ENCODE data around the gene OR2F1. TPM values are rescaled to one million over a fixed set of nuclear protein-coding genes. Genes with fewer than 3 reads are reported as not detected.
A peak's percentile ranks its signal among the peaks of the same experiment; 100 is the strongest.

OR2F1 gene
- total RNA-seq, 4 donors from 2014 or later = not detected

GRCh38 chr7:143960813-143961610 lies 6.4 kb downstream of the OR2F1 start:
- Histone ChIP-seq H3K27me3 (no peaks in the 10 kb centered on the region), H3K27ac (no peak overlapping the region), H3K36me3 (no peaks in the 10 kb centered on the region), H3K4me1 (no peaks in the 10 kb centered on the region), H3K4me3 (no peak overlapping the region), H3K9me3 (no peaks in the 10 kb centered on the region)
- intact Hi-C loops (cut with DNase I; ENCODE audit: low total_unique reads) = no loop called here
- in situ Hi-C loops (cut with MboI; ENCODE audit: low pct_ligation_motif_present in 1 of 4, low pct_unique_long_range_greater_than_20kb in 1 of 4, low sequenced_read_pairs in 3 of 4) = no loop called here
- TF ChIP-seq POLR2A (IDR thresholded peaks at IDR 0.05) (no peak), POLR2AphosphoS5 (IDR thresholded peaks at IDR 0.05) (no peak), CTCF (IDR thresholded peaks at IDR 0.05) (no peak), EP300 (IDR thresholded peaks at IDR 0.05; ENCODE audit: low read depth) (no peak)
- WGBS, 2 donors (ENCODE audit: low coverage in 1 of 2) = 45 to 52% methylated on average over 4 to 5 of the region's 5 CpGs
- peak; percentile 26 for DNase-seq

- Histone ChIP-seq H3K9me3 (no peaks in the 10 kb centered on the region), H3K36me3 (no peaks in the 10 kb centered on the region), H3K27ac (no peak overlapping the region), H3K27me3 (no peaks in the 10 kb centered on the region), H3K4me1 (no peaks in the 10 kb centered on the region), H3K4me3 (no peak overlapping the region)
- in situ Hi-C loops (cut with MboI; ENCODE audit: low pct_ligation_motif_present in 1 of 4, low pct_unique_long_range_greater_than_20kb in 1 of 4, low sequenced_read_pairs in 3 of 4) = no loop called here
- 39 to 58% methylated on average over 2 of the region's 2 CpGs for WGBS, 2 donors (ENCODE audit: low coverage in 1 of 2)
- TF ChIP-seq EP300 (IDR thresholded peaks at IDR 0.05; ENCODE audit: low read depth) (no peak), CTCF (IDR thresholded peaks at IDR 0.05) (no peak), POLR2A (IDR thresholded peaks at IDR 0.05) (no peak), POLR2AphosphoS5 (IDR thresholded peaks at IDR 0.05) (no peak)
- no peak for DNase-seq
- intact Hi-C loops (cut with DNase I; ENCODE audit: low total_unique reads) = no loop called here
Measured at GRCh38 chr7:143965280-143965679, 10.6 kb downstream of the OR2F1 start.

GRCh38 chr7:143967398-143967797 lies 12.8 kb downstream of the OR2F1 start:
- H3K9me3 ChIP-seq = no peaks in the 10 kb centered on the region
- intact Hi-C loops (cut with DNase I; ENCODE audit: low total_unique reads) = no loop called here
- WGBS, 2 donors (ENCODE audit: low coverage in 1 of 2) = 48 to 50% methylated on average over 4 of the region's 4 CpGs

More at GRCh38 chr7:143967398-143967797, 12.8 kb downstream of the OR2F1 start:
- in situ Hi-C loops (cut with MboI; ENCODE audit: low pct_ligation_motif_present in 1 of 4, low pct_unique_long_range_greater_than_20kb in 1 of 4, low sequenced_read_pairs in 3 of 4) = no loop called here
- Histone ChIP-seq H3K27ac (no peak overlapping the region), H3K4me1 (no peaks in the 10 kb centered on the region), H3K4me3 (no peak overlapping the region), H3K36me3 (no peaks in the 10 kb centered on the region), H3K27me3 (no peaks in the 10 kb centered on the region)
- DNase-seq = no peak
- TF ChIP-seq CTCF (IDR thresholded peaks at IDR 0.05) (no peak), POLR2A (IDR thresholded peaks at IDR 0.05) (no peak), POLR2AphosphoS5 (IDR thresholded peaks at IDR 0.05) (no peak), EP300 (IDR thresholded peaks at IDR 0.05; ENCODE audit: low read depth) (no peak)
